Activated CD8-positive, alpha-beta memory T cell treated with anti-CD3 and anti-CD28 coated beads for 36 hours (primary cell): ENCODE data around the gene CHST12. TPM values are rescaled to one million over a fixed set of nuclear protein-coding genes. Genes with fewer than 3 reads are reported as not detected.

ENCODE experiments used
- CTCF ChIA-PET: fragments of 350-600 bp; sonication (Branson Sonifier 250); formaldehyde crosslinking; loops from one replicate; lab custom pipeline; 2021; ENCODE audit warnings: antibody characterized with exemption; lab: Charles Lee
- POLR2A ChIA-PET: fragments of 350-600 bp; sonication (Branson Sonifier 250); formaldehyde crosslinking; loops from one replicate; lab custom pipeline; 2021; ENCODE audit warnings: antibody characterized with exemption; lab: Charles Lee
- total RNA-seq, 2 experiments: library from RNA; stranded (reverse); gene quantifications; one replicate each; pipeline ENCODE4 v1.2.3, GENCODE V29; 2021

CHST12 gene
- total RNA-seq, 2 experiments from 2014 or later, result 5.7 to 6.3 TPM

DNA sequence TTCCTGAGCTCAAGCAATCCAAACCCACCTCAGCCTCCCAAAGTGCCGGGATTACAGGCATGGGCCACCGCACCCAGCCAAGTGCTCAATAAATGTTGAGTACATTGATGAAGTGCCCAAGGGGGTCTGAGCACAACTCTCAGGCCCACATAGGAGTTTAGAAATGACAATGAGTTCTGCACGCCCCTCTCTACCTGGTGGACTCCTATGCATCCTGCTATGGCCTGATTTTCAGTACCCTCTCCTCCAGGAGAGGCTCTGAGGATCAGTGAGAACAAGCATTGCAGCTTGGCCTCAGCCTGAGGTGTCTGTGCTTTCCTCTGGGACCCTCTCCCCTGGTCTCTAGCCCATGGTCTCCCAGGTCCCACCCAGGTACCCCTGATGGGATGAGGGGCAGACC, 93.7 kb downstream of the CHST12 start:
- ChIA-PET CTCF (interaction anchor here (1.2 kb wide), 1 partner anchor 29 kb away, joined by 3 read pairs; no protein-coding TSS in a partner anchor), POLR2A (no interaction called here)

GRCh38 chr7:2497500-2498336, 94.3 kb downstream of the CHST12 start:
- ChIA-PET POLR2A (no interaction called here), CTCF (no interaction called here)

Other genes with a start within 250 kb of the CHST12 start
- 10 to 100 TPM; 39.4 to 40.8 TPM for gene MAD1L1, start 170.7 kb upstream of the CHST12 start, total RNA-seq
- 10 to 100 TPM; 49.1 to 53.5 TPM for gene MRM2, start 161.4 kb upstream of the CHST12 start, total RNA-seq
- 10 to 100 TPM; 85.5 to 86.8 TPM for gene NUDT1, start 161.4 kb upstream of the CHST12 start, total RNA-seq
- gene SNX8, start 89.2 kb upstream of the CHST12 start, total RNA-seq, result 10 to 100 TPM; 47.6 to 49.6 TPM
- gene EIF3B, start 48.8 kb upstream of the CHST12 start, total RNA-seq, result 100 to 1,000 TPM; 297 to 298 TPM
- gene GRIFIN, start 72.8 kb downstream of the CHST12 start, total RNA-seq, result not detected
- 10 to 100 TPM; 22.4 to 24.2 TPM for gene LFNG, start 116.2 kb downstream of the CHST12 start, total RNA-seq
- gene BRAT1, start 151.9 kb downstream of the CHST12 start, total RNA-seq, result 10 to 100 TPM; 37.3 to 39.1 TPM
- gene IQCE, start 155.4 kb downstream of the CHST12 start, total RNA-seq, result 10 to 100 TPM; 10.3 to 11.2 TPM
- 10 to 100 TPM; 22.9 to 24.3 TPM for gene TTYH3, start 228.4 kb downstream of the CHST12 start, total RNA-seq